ENCODE data around the gene CNTNAP5.

The CNTNAP5 gene

GRCh38 chr2:124838406-124838805 lies 813.3 kb downstream of the CNTNAP5 start:
- DNase-seq, result no peak

GRCh38 chr2:124867247-124867646 lies 842.2 kb downstream of the CNTNAP5 start:
- no peak for DNase-seq

GRCh38 chr2:124874219-124874618 lies 849.1 kb downstream of the CNTNAP5 start:
- no peak for DNase-seq

- DNase-seq, result no peak
Observed at GRCh38 chr2:124874676-124875075, 849.6 kb downstream of the CNTNAP5 start.

- DNase-seq, result peak; percentile 39
Observed at GRCh38 chr2:124875627-124876244, 850.6 kb downstream of the CNTNAP5 start.

GRCh38 chr2:124877141-124877577 lies 852.1 kb downstream of the CNTNAP5 start:
- DNase-seq, result peak; percentile 0

GRCh38 chr2:124879640-124880039 lies 854.6 kb downstream of the CNTNAP5 start:
- no peak for DNase-seq

GRCh38 chr2:124880995-124881394 lies 855.9 kb downstream of the CNTNAP5 start:
- no peak for DNase-seq

GRCh38 chr2:124882423-124882822 lies 857.3 kb downstream of the CNTNAP5 start:
- DNase-seq, result no peak

GRCh38 chr2:124883595-124883994 lies 858.5 kb downstream of the CNTNAP5 start:
- DNase-seq, result no peak

- no peak for DNase-seq
Observed at GRCh38 chr2:124884315-124884714, 859.2 kb downstream of the CNTNAP5 start.

GRCh38 chr2:124886216-124886615 lies 861.1 kb downstream of the CNTNAP5 start:
- no peak for DNase-seq

- no peak for DNase-seq
Observed at GRCh38 chr2:124887466-124887865, 862.4 kb downstream of the CNTNAP5 start.

GRCh38 chr2:124888431-124888830 lies 863.3 kb downstream of the CNTNAP5 start:
- no peak for DNase-seq

GRCh38 chr2:124894199-124894598 lies 869.1 kb downstream of the CNTNAP5 start:
- DNase-seq, result no peak

- no peak for DNase-seq
Observed at GRCh38 chr2:124898827-124899226, 873.7 kb downstream of the CNTNAP5 start.

GRCh38 chr2:124908411-124908810 lies 883.3 kb downstream of the CNTNAP5 start:
- no peak for DNase-seq

- DNase-seq, result no peak
Observed at GRCh38 chr2:124911560-124911959, 886.5 kb downstream of the CNTNAP5 start.

- DNase-seq, result no peak
Observed at GRCh38 chr2:124913868-124914267, 888.8 kb downstream of the CNTNAP5 start.

- no peak for DNase-seq
Observed at GRCh38 chr2:124915567-124915966, 890.5 kb downstream of the CNTNAP5 start.

- no peak for DNase-seq
Observed at GRCh38 chr2:124919296-124919695, 894.2 kb downstream of the CNTNAP5 start.

GRCh38 chr2:124920448-124920847 lies 895.4 kb downstream of the CNTNAP5 start:
- no peak for DNase-seq

- DNase-seq, result no peak
Observed at GRCh38 chr2:124921191-124921590, 896.1 kb downstream of the CNTNAP5 start.

- no peak for DNase-seq
Observed at GRCh38 chr2:124923097-124923496, 898.0 kb downstream of the CNTNAP5 start.

- no peak for DNase-seq
Observed at GRCh38 chr2:124933883-124934282, 908.8 kb downstream of the CNTNAP5 start.

Data from activated CD4-positive, alpha-beta T cell treated with anti-CD3 and anti-CD28 coated beads, Interleukin-2, Interleukin-6, amounts not matched to agents 100 ng/mL and 50 ng/mL, durations not matched to agents 16 hours and 8 hours (primary cell).